CD4-positive, alpha-beta T cell (primary cell): Measurements from ENCODE around the gene SH3RF3. TPM values are rescaled to one million over a fixed set of nuclear protein-coding genes. Genes with fewer than 3 reads are reported as not detected.

Experiments
- ATAC-seq: fragments of 200-7000 bp; cut with Tn5 transposase; one replicate; pipeline ENCODE4 v1.10.0; 2022; ENCODE audit warnings: mild to moderate bottlenecking; ENCODE audit not compliant: poor library complexity
- CTCF ChIA-PET: fragments of 350-600 bp; sonication (Branson Sonifier 250); formaldehyde crosslinking; loops from one replicate; lab custom pipeline; 2021; ENCODE audit warnings: antibody characterized with exemption, inconsistent platforms; lab: Charles Lee
- POLR2A ChIA-PET: fragments of 350-600 bp; sonication (Branson Sonifier 250); formaldehyde crosslinking; loops from one replicate; lab custom pipeline; 2021; ENCODE audit warnings: antibody characterized with exemption, inconsistent platforms; lab: Charles Lee
- DNase-seq, 14 experiments: peaks; one replicate each; pipeline ENCODE4 v3.0.0-alpha.2; 2013 to 2020; ENCODE audit warnings: mixed read lengths in 2 of 14
- H3K27ac ChIP-seq, 2 donors: one replicate each; pipeline versions ENCODE4 v1.5.1 to v1.7.0; 2013; ENCODE audit warnings: low read length in 2 of 2, low read depth in 1 of 2, mild to moderate bottlenecking in 1 of 2
- H3K27me3 ChIP-seq, 2 experiments: 1 replicate in 1 of 2; 2 replicates in 1 of 2; pipeline versions ENCODE4 v1.6.1 to v1.7.0; 2013; ENCODE audit warnings: low read length in 2 of 2, control low read depth in 1 of 2, mild to moderate bottlenecking in 1 of 2, moderate library complexity in 1 of 2; ENCODE audit not compliant: insufficient read depth in 2 of 2, control insufficient read depth in 1 of 2
- H3K36me3 ChIP-seq: one replicate; pipeline ENCODE4 v1.6.1; 2013; ENCODE audit warnings: low read length, control low read depth; ENCODE audit not compliant: insufficient read depth
- H3K4me1 ChIP-seq: one replicate; pipeline ENCODE4 v1.6.1; 2013; ENCODE audit warnings: low read length, control low read depth; ENCODE audit not compliant: insufficient read depth
- H3K4me3 ChIP-seq: one replicate; pipeline ENCODE4 v1.5.1; 2013; ENCODE audit warnings: mild to moderate bottlenecking, low read length, moderate library complexity
- H3K9me3 ChIP-seq, 2 experiments: 1 replicate in 1 of 2; 2 replicates in 1 of 2; pipeline versions ENCODE4 v1.6.1 to v1.7.0; 2013; ENCODE audit warnings: low read length in 2 of 2, mild to moderate bottlenecking in 2 of 2, control low read depth in 1 of 2, moderate library complexity in 1 of 2; ENCODE audit not compliant: control insufficient read depth in 1 of 2, insufficient read depth in 1 of 2
- H3K27ac Mint-ChIP-seq: one replicate; pipeline ENCODE4 v1.8.0; 2020; ENCODE audit warnings: mixed read lengths
- H3K27me3 Mint-ChIP-seq: one replicate; pipeline ENCODE4 v1.8.0; 2021; ENCODE audit warnings: mixed read lengths
- H3K36me3 Mint-ChIP-seq: one replicate; pipeline ENCODE4 v1.8.0; 2021; ENCODE audit warnings: low read depth, mixed read lengths
- H3K4me1 Mint-ChIP-seq: one replicate; pipeline ENCODE4 v1.8.0; 2021; ENCODE audit warnings: low read depth, mixed read lengths
- H3K4me3 Mint-ChIP-seq: one replicate; pipeline ENCODE4 v1.8.0; 2020; ENCODE audit warnings: mild to moderate bottlenecking, mixed read lengths
- H3K9me3 Mint-ChIP-seq: one replicate; pipeline ENCODE4 v1.8.0; 2020; ENCODE audit warnings: mixed read lengths
- intact Hi-C, 2 experiments: fragments of 100-400 bp; cut with DNase I in 1 of 2; cut with micrococcal nuclease in 1 of 2; formaldehyde crosslinking; loops; one replicate each; pipeline versions ENCODE4 v1.15.1 to v1.9.0; 2023 to 2025; cut with DNase I, micrococcal nuclease
- total RNA-seq, 174 experiments: library from RNA in 2 of 174; stranded (reverse) in 2 of 174; gene quantifications; one replicate each; pipeline ENCODE4 v1.2.3 and lab custom pipeline; 2021 to 2026
- TF ChIP-seq, protein P1 (sequence below): fragments of 200-600 bp; IDR thresholded peaks from one replicate; pipeline ENCODE4 v1.8.0; 2022; ENCODE audit warnings: antibody characterized with exemption, mild to moderate bottlenecking

The SH3RF3 gene
- total RNA-seq, 2 experiments from 2014 or later: 5.2 to 5.9 TPM

DNA sequence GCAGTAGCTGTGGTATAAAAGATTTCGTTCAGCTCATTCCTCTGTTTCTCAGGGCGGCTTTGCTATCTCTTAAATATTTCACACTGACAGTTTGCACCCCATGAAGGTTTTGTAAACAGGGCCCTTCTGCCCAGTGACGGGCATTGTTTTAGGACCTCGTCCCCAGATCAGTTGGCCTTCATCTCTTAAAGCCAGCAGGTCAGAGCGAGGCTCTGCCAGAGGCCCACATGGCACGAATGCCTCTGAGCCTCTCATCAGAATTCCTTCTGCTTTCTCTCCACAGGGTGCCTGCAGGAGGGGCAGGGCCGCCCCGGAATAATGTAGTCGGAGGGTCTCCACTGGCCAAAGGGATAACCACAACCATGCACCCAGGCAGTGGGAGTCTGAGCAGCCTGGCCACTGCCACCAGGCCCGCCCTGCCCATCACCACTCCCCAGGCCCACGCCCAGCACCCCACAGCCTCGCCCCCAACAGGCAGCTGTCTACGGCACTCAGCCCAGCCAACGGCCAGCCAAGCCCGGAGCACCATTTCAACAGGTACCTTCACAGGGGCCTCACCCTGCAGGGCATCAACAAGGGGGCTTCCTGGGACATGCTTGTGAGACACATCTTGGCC, 307.7 kb downstream of the SH3RF3 start:
- Mint-ChIP-seq H3K4me1 (no peaks in the 10 kb centered on the region), H3K27me3 (no peaks in the 10 kb centered on the region)
- CTCF ChIA-PET: no interaction called here

DNA sequence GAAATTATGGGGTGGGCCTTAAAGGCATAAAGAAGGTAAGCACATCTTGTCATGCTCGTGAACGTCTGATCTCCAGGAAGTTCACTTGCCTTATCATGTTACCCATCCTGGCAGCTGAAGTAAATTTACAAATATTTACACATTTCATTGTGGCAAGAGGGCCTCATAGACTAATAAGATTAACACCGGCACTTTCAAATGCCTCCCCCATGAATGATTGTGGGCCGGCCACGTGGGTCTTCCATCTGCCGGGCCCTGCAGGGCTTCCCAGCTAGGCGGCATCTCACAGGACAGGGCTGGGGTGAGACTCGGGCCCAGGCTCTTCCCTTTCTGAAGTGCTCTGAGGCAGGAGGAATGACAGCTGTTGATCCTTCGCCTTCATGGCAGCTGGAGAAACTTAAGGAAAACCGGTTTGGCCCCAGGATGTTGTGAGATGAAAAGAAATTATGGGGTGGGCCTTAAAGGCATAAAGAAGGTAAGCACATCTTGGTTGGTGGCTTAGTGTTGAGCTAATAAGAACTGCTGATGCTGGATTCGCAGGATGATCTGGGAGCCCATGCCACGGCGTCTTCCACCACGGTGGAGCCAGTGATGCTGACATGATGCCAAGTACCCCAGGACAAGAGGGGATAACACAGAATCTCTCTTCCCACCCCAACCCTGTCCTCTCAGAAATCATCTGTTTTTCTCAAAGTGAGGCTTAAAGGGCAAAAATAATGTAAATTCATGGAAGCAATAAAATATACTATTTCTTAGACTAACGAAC, 308.5 kb downstream of the SH3RF3 start:
- ATAC-seq (no peak), DNase-seq (no peak)
- peaks cover 18% of the 10 kb centered on the region for H3K9me3 Mint-ChIP-seq
- Histone ChIP-seq H3K27ac (no peak overlapping the region), H3K4me3 (no peak overlapping the region), H3K36me3 (no peaks in the 10 kb centered on the region), H3K27me3 (peaks cover 0 to 2% of the 10 kb centered on the region in 2 experiments), H3K4me1 (no peaks in the 10 kb centered on the region), H3K9me3 (peaks cover 10 to 14% of the 10 kb centered on the region in 2 experiments)
- POLR2A ChIA-PET: no interaction called here
- H3K36me3 Mint-ChIP-seq: peaks cover 68% of the 10 kb centered on the region
- no peak overlapping the region for H3K4me3 Mint-ChIP-seq
- CTCF ChIA-PET: no interaction called here
- H3K27ac Mint-ChIP-seq: no peak overlapping the region
- intact Hi-C loops: no loop called here
- no peaks in the 10 kb centered on the region for H3K4me1 Mint-ChIP-seq
- H3K27me3 Mint-ChIP-seq: no peaks in the 10 kb centered on the region
- TF ChIP-seq, protein P1, sequence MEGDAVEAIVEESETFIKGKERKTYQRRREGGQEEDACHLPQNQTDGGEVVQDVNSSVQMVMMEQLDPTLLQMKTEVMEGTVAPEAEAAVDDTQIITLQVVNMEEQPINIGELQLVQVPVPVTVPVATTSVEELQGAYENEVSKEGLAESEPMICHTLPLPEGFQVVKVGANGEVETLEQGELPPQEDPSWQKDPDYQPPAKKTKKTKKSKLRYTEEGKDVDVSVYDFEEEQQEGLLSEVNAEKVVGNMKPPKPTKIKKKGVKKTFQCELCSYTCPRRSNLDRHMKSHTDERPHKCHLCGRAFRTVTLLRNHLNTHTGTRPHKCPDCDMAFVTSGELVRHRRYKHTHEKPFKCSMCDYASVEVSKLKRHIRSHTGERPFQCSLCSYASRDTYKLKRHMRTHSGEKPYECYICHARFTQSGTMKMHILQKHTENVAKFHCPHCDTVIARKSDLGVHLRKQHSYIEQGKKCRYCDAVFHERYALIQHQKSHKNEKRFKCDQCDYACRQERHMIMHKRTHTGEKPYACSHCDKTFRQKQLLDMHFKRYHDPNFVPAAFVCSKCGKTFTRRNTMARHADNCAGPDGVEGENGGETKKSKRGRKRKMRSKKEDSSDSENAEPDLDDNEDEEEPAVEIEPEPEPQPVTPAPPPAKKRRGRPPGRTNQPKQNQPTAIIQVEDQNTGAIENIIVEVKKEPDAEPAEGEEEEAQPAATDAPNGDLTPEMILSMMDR: no peak

More for the DNA sequence above, 307.7 kb downstream of the SH3RF3 start:
- Histone ChIP-seq H3K4me3 (no peak overlapping the region), H3K27ac (no peak overlapping the region), H3K27me3 (peaks cover 0 to 2% of the 10 kb centered on the region in 2 experiments), H3K36me3 (no peaks in the 10 kb centered on the region), H3K4me1 (no peaks in the 10 kb centered on the region), H3K9me3 (peaks cover 5 to 14% of the 10 kb centered on the region in 2 experiments)
- Mint-ChIP-seq H3K4me3 (no peak overlapping the region), H3K36me3 (peaks cover 61% of the 10 kb centered on the region), H3K9me3 (peaks cover 15% of the 10 kb centered on the region), H3K27ac (no peak overlapping the region)
- DNase-seq (no peak), ATAC-seq (no peak)
- intact Hi-C loops: no loop called here
- TF ChIP-seq, protein P1: no peak
- POLR2A ChIA-PET: no interaction called here

DNA sequence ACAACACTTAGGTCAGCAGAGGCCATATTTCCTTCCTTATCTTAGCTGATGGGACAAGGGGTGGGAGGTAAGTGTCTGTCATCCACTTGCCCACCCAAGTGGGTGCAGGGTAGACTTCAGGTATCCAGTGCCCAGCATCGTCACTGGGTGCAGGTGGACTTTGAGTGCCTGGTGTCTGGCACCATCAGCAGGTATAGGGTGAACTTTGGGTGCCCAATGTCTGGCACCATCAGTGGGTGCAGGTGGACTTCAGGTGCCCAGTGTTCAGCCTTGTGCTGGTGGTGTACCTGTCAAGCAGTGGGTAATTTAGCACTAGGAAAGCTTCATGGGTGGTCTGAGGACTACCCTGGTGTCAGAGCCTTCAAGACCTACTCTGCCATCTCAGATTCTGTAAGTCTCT, 309.1 kb downstream of the SH3RF3 start:
- CTCF ChIA-PET: no interaction called here
- no peaks in the 10 kb centered on the region for H3K4me1 Mint-ChIP-seq
- H3K27ac Mint-ChIP-seq: no peak overlapping the region
- no peak for DNase-seq
- peaks cover 67% of the 10 kb centered on the region for H3K36me3 Mint-ChIP-seq
- no peaks in the 10 kb centered on the region for H3K36me3 ChIP-seq
- H3K9me3 ChIP-seq: peaks cover 10 to 21% of the 10 kb centered on the region in 2 experiments
- no peaks in the 10 kb centered on the region for H3K4me1 ChIP-seq
- no peak overlapping the region for H3K4me3 Mint-ChIP-seq
- no peak overlapping the region for H3K4me3 ChIP-seq
- ATAC-seq: no peak
- intact Hi-C loops: no loop called here
- H3K27me3 ChIP-seq: peaks cover 0 to 2% of the 10 kb centered on the region in 2 experiments
- H3K9me3 Mint-ChIP-seq: peaks cover 21% of the 10 kb centered on the region
- TF ChIP-seq, protein P1: no peak
- POLR2A ChIA-PET: no interaction called here
- H3K27me3 Mint-ChIP-seq: no peaks in the 10 kb centered on the region
- H3K27ac ChIP-seq: no peak overlapping the region
